ENCODE measurements around the gene HMGXB4.

GRCh38 chr22:35217527-35217926, 39.8 kb upstream of the HMGXB4 start:
- TF ChIP-seq, protein P1, sequence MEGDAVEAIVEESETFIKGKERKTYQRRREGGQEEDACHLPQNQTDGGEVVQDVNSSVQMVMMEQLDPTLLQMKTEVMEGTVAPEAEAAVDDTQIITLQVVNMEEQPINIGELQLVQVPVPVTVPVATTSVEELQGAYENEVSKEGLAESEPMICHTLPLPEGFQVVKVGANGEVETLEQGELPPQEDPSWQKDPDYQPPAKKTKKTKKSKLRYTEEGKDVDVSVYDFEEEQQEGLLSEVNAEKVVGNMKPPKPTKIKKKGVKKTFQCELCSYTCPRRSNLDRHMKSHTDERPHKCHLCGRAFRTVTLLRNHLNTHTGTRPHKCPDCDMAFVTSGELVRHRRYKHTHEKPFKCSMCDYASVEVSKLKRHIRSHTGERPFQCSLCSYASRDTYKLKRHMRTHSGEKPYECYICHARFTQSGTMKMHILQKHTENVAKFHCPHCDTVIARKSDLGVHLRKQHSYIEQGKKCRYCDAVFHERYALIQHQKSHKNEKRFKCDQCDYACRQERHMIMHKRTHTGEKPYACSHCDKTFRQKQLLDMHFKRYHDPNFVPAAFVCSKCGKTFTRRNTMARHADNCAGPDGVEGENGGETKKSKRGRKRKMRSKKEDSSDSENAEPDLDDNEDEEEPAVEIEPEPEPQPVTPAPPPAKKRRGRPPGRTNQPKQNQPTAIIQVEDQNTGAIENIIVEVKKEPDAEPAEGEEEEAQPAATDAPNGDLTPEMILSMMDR (IDR thresholded peaks at IDR 0.05), result no peak
- TF ChIP-seq POLR2A (IDR thresholded peaks at IDR 0.05), result no peak

All from Peyer's patch (tissue), 4 donors.